WI38 (cell line): ENCODE measurements around the gene SPACA1.

Experiments used
- H3K4me3 ChIP-seq: 2 replicates; pipeline ENCODE4 v1.5.1; 2011; ENCODE audit warnings: low read depth, mild to moderate bottlenecking, control low read depth, low read length
- TF ChIP-seq, protein P1 (sequence below): IDR thresholded peaks from 2 replicates; pipeline ENCODE4 v1.5.1; 2012; ENCODE audit warnings: low read depth, mild to moderate bottlenecking, control low read depth, low read length

SPACA1 gene

DNA sequence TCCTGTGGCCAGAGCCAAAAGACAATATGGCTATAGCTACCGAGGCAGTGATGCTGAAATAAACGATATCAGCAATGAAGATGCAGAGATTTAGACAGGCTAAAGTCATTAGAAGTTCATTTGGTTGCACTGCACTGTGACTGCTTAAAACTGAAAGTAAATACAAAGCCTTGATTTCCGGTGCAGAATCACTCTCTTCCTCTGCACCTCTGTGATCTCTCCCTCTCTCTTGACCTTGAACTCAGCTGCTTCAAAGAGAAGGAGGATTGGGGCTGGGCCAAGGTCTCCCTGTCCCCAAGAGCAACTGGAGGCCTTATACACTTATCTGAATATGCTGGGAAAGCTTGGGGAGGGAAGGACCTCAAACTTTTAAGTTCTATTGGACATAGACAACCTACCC is 34.6 kb upstream of the SPACA1 start:
- TF ChIP-seq, protein P1, sequence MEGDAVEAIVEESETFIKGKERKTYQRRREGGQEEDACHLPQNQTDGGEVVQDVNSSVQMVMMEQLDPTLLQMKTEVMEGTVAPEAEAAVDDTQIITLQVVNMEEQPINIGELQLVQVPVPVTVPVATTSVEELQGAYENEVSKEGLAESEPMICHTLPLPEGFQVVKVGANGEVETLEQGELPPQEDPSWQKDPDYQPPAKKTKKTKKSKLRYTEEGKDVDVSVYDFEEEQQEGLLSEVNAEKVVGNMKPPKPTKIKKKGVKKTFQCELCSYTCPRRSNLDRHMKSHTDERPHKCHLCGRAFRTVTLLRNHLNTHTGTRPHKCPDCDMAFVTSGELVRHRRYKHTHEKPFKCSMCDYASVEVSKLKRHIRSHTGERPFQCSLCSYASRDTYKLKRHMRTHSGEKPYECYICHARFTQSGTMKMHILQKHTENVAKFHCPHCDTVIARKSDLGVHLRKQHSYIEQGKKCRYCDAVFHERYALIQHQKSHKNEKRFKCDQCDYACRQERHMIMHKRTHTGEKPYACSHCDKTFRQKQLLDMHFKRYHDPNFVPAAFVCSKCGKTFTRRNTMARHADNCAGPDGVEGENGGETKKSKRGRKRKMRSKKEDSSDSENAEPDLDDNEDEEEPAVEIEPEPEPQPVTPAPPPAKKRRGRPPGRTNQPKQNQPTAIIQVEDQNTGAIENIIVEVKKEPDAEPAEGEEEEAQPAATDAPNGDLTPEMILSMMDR, result no peak
- H3K4me3 ChIP-seq, result 0 out of 2 replicates have a peak overlapping the region, but pooled peaks have one; percentile 16

GRCh38 chr6:88013554-88013953 is 34.1 kb upstream of the SPACA1 start:
- TF ChIP-seq, protein P1, result no peak

DNA sequence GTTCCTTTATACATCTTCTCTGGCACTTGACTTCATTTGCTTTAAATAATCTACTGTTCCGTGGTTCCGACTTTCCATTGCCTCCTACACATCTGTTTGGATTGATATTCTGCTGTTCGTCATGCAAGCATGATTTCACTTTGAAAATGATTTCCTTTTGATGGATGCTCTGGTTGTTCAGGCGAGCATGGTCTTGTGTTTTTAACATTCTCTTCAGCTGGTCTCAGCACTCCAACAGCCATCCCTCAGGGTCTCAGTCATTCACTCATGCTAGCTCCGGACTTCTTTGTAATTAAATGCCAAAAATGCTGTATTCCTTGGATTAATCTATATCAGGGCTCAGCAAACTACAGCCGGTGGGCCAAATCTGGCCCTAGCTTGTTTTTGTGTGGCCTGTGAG is 27.2 kb upstream of the SPACA1 start:
- H3K4me3 ChIP-seq, result no peak overlapping the region
- TF ChIP-seq, protein P1, result no peak

More at GRCh38 chr6:88013554-88013953, 34.1 kb upstream of the SPACA1 start:
- no peak overlapping the region for H3K4me3 ChIP-seq

GRCh38 chr6:88024696-88025095 is 22.9 kb upstream of the SPACA1 start:
- no peak overlapping the region for H3K4me3 ChIP-seq
- TF ChIP-seq, protein P1, result no peak

DNA sequence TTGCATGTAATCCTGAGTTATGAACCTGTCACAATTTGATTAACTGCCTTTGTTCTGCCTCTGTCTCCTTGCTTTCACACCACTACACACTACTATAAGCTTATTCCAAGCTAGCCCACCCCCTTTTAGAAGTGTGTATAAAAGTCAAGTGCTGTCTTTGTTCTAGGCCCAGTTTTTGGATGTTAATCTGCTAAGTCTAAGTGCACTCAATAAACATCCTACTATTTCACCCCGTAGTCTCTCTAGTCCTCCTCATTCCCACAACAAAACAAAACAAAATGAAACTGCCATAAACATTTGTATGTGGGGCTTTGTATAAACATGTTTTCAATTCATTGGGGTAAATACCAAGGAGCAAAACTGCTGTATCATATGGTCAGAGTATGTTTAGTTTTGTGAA is 16.1 kb upstream of the SPACA1 start:
- TF ChIP-seq, protein P1, result no peak

GRCh38 chr6:88044530-88044929 is 3.1 kb upstream of the SPACA1 start:
- TF ChIP-seq, protein P1, result no peak
- H3K4me3 ChIP-seq, result no peak overlapping the region

More for the DNA sequence above, 16.1 kb upstream of the SPACA1 start:
- no peak overlapping the region for H3K4me3 ChIP-seq

DNA sequence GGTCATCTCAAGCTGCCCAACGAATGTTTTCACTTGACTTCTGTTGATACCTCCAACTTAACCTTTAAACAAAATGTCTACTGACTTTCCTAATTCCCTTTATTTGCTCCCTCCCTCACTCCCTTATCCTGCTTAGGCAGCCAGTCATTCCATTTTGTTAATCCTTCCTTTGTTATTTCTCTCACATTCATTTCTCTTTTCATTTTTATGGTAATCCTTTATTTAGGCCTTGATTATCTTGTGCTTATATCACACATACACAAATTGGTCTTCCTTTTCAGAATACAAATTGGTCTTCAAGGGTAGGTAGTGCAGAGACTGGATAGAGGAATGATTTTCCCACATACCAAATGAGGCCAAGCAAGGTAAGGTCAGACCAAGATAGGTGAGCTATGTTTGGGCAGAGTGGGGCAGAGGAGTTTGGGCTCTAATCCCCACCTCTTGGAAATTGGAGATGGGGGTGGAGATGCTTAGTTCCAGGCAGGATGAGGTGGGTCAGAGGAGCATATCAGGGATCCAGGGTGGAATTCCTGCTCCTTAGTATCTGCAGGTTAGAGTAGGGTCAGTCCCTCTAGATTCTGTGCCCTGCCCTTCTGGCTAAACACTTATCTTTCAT is 2.0 kb upstream of the SPACA1 start:
- TF ChIP-seq, protein P1, result no peak
- no peak overlapping the region for H3K4me3 ChIP-seq
